SJSA1 (cell line): ENCODE results near the gene VEPH1. TPM values are rescaled to one million over a fixed set of nuclear protein-coding genes. Genes with fewer than 3 reads are reported as not detected.

Source experiments
- DNase-seq, 2 experiments: peaks; one replicate each; pipeline ENCODE4 v3.0.0-alpha.2; 2015 to 2020; ENCODE audit warnings: low spot score in 2 of 2, low read depth in 1 of 2
- H3K27ac ChIP-seq: fragments of 250-450 bp; sonication (Bioruptor Pico); 2 replicates; pipeline ENCODE4 v1.5.1; 2020; ENCODE audit warnings: mild to moderate bottlenecking, moderate library complexity
- H3K27me3 ChIP-seq: fragments of 250-450 bp; sonication (Bioruptor Pico); replicated peaks from 2 replicates; pipeline ENCODE4 v1.5.1; 2020; ENCODE audit warnings: mild to moderate bottlenecking, moderate library complexity
- H3K36me3 ChIP-seq: fragments of 250-450 bp; sonication (Bioruptor Pico); 2 replicates; pipeline ENCODE4 v1.5.1; 2020; ENCODE audit warnings: mild to moderate bottlenecking
- H3K4me1 ChIP-seq: fragments of 250-450 bp; sonication (Bioruptor Pico); replicated peaks from 2 replicates; pipeline ENCODE4 v1.6.1; 2021; ENCODE audit warnings: mild to moderate bottlenecking
- H3K4me3 ChIP-seq: fragments of 250-450 bp; sonication (Bioruptor Pico); 2 replicates; pipeline ENCODE4 v1.5.1; 2020; ENCODE audit warnings: mild to moderate bottlenecking
- H3K9me3 ChIP-seq: fragments of 250-450 bp; sonication (Bioruptor Pico); replicated peaks from 2 replicates; pipeline ENCODE4 v1.5.1; 2020; ENCODE audit warnings: mild to moderate bottlenecking
- total RNA-seq: library from RNA; depleted of rRNA; stranded (reverse); fragments of >200 nt; shearing (Covaris generic); gene quantifications from 2 replicates; pipeline ENCODE4 v1.2.3, GENCODE V29; 2014; rRNA removed

Gene VEPH1
- 1.7 and 14.3 TPM in 2 replicates for total RNA-seq

DNA sequence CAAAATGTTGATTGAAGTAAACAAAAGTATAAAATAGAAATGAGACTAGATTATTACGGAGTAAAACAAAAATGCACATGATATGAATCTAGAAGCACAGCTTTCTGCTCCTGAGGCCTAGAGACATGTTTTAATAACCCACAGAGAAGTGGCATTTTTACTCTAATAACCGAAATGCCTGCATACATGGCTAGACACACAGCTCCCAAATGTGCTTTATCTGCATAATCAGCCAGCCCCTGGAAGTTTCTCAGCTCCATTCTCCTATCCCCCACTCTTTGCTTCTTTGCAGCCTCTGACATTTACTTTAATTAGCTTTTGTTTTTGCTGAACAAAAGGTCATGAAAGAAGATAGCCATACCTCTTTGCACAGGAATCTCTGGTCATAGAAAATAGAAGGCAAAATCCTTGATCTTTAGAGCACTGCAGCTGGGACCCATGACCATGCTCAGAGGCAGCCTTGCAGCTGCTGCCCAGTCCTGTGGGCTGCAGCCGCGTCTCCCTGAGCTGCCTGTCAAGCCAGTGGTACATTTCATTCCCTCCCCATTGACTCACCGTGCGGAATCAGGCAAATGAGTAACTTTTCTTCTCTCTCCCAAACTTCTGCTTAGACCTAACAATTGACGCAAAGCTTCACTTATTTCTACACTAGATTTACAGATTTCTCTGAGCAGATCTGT, at the start of gene VEPH1:
Gene VEPH1, minus strand, starts transcription at position 501 of the 680 bp plus-strand sequence. CDS start 8,067 bp downstream, outside the sequence.
- no peaks in the 10 kb centered on the region; the same call in 1 of the 2 replicates for H3K27me3 ChIP-seq
- H3K9me3 ChIP-seq, result no peaks in the 10 kb centered on the region
- no peak for DNase-seq
- H3K4me1 ChIP-seq, result no peaks in the 10 kb centered on the region
- no peak within 1 kb of the TSS for H3K27ac ChIP-seq
- no peak within 1 kb of the TSS for H3K4me3 ChIP-seq
- no peaks in the 10 kb centered on the region for H3K36me3 ChIP-seq

- H3K36me3 ChIP-seq, result no peaks in the 10 kb centered on the region
- no peak for DNase-seq
- H3K9me3 ChIP-seq, result no peaks in the 10 kb centered on the region
- H3K4me3 ChIP-seq, result no peak overlapping the region
- no peak overlapping the region for H3K27ac ChIP-seq
- H3K4me1 ChIP-seq, result no peaks in the 10 kb centered on the region
- H3K27me3 ChIP-seq, result no peaks in the 10 kb centered on the region
Measured at GRCh38 chr3:157551961-157552360, 48.7 kb upstream of the VEPH1 start.

DNA sequence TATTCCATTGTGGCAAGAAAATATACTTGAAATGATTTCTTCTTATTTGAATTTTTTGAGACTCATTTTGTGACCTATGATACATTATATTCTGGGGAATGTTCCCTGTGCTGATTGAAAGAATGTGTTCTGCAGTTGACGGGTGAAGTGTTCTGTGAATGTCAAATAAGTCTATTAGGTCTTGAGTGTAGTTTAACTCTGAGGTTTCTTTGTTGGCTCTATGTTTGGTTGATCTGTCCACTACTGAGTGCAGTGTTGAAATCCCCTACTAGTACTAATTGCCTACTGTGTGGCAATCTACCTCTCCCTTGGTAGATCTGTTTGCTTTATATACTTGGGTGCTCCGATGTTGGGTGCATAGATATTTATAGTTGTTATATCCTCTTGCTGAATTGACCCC, 46.3 kb upstream of the VEPH1 start:
- H3K4me3 ChIP-seq, result no peak overlapping the region
- H3K27ac ChIP-seq, result no peak overlapping the region
- no peaks in the 10 kb centered on the region for H3K4me1 ChIP-seq
- no peaks in the 10 kb centered on the region for H3K36me3 ChIP-seq
- no peak for DNase-seq
- H3K9me3 ChIP-seq, result no peaks in the 10 kb centered on the region
- no peaks in the 10 kb centered on the region for H3K27me3 ChIP-seq

GRCh38 chr3:157544501-157545130, 41.4 kb upstream of the VEPH1 start:
- DNase-seq, result no peak
- Histone ChIP-seq H3K27me3 (no peaks in the 10 kb centered on the region), H3K36me3 (no peaks in the 10 kb centered on the region), H3K4me3 (no peak overlapping the region), H3K4me1 (no peaks in the 10 kb centered on the region), H3K9me3 (no peaks in the 10 kb centered on the region), H3K27ac (no peak overlapping the region)

DNA sequence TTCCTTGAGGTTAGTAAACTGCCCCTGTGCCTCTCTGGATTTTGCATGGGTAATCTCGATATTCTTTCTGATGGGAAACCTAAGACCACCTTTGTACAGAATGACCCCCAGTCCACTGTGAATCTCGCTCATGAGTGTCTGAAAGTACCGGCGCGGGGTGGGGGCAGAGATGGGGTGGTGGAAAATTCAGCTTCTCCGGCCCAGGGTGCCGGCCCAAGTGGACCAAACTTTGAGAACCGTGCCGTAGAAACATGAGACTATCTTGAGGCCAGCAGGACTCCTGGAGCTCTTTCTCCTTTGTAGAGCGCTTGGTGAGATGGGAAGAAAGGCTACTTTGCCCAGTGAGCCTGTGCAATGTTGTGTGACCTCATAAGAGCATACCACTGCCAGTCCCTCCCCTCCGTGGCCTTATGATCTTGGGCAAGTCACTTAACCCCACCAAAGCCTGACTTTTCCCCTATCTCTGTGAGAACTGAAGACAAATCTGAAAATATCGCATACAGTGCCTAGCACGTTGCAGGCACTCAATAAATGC, 40.4 kb upstream of the VEPH1 start:
- no peak overlapping the region for H3K4me3 ChIP-seq
- DNase-seq, result no peak
- no peaks in the 10 kb centered on the region for H3K9me3 ChIP-seq
- H3K27ac ChIP-seq, result no peak overlapping the region
- H3K27me3 ChIP-seq, result no peaks in the 10 kb centered on the region
- no peaks in the 10 kb centered on the region for H3K36me3 ChIP-seq
- no peaks in the 10 kb centered on the region for H3K4me1 ChIP-seq

DNA sequence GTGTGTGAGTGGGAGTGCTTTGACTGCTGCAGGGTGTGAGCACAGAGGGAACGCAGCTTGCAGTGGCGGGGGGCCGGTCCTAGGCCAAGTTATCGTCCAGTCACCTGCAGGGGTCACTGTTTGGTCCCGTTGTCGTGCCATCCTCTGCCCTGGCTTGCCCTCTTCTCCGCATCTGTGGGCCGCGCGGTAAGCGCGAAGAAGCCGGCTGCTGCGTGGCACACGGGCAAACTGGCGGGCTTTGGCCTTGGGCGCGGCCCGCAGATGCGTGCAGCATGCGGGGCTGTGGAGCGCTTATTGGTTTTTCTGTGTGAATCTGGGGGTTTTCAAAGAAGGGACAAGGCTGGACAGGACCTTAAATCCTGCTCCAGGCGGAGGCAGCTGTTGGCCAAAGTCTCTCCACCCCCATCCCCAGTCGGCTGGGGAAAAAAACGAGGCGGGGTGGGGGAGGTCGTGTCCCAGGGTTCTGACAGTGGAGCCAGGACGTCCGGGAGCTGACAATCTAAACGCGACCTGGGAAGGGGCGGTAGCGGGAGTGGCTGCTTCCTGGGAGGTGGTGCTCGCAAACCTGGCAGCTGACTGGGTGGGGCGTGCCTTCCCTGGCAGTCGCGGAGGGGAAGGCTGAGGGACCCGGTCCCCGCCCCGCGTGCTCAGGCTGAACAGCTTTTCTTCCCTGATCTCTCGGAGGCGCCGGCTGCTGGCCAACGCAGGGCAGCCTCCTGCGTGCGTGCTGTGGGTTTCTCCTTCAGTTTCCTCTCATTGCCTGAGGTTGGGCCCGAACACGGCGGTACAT, 39.7 kb upstream of the VEPH1 start:
- Histone ChIP-seq H3K9me3 (no peaks in the 10 kb centered on the region), H3K4me3 (no peak overlapping the region), H3K4me1 (no peaks in the 10 kb centered on the region), H3K27me3 (no peaks in the 10 kb centered on the region), H3K36me3 (no peaks in the 10 kb centered on the region), H3K27ac (no peak overlapping the region)
- no peak for DNase-seq

GRCh38 chr3:157541506-157542236, 38.5 kb upstream of the VEPH1 start:
- Histone ChIP-seq H3K27ac (no peak overlapping the region), H3K9me3 (no peaks in the 10 kb centered on the region), H3K4me3 (no peak overlapping the region), H3K36me3 (no peaks in the 10 kb centered on the region), H3K4me1 (no peaks in the 10 kb centered on the region), H3K27me3 (no peaks in the 10 kb centered on the region)
- no peak for DNase-seq

DNA sequence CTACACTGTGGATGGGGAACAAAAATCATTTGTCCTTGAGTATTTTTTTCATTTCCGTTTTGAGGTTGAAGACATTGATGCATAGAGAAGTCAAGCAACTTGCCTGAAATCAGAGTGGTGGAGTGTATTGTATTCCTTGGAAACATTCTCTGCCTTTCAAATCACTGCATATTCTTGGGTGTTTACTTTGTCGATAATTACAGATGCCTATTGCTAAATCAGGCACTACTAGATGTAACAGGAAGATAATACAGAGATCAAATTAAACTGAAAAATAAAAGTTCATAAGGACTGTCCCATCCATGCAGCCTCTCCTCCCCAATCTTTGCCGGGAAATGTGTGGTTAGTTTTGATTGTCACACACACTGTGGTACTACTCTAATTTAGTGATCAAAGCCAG, 37.4 kb upstream of the VEPH1 start:
- Histone ChIP-seq H3K4me3 (no peak overlapping the region), H3K4me1 (no peaks in the 10 kb centered on the region), H3K9me3 (no peaks in the 10 kb centered on the region), H3K27ac (no peak overlapping the region), H3K36me3 (no peaks in the 10 kb centered on the region), H3K27me3 (no peaks in the 10 kb centered on the region)
- no peak for DNase-seq

DNA sequence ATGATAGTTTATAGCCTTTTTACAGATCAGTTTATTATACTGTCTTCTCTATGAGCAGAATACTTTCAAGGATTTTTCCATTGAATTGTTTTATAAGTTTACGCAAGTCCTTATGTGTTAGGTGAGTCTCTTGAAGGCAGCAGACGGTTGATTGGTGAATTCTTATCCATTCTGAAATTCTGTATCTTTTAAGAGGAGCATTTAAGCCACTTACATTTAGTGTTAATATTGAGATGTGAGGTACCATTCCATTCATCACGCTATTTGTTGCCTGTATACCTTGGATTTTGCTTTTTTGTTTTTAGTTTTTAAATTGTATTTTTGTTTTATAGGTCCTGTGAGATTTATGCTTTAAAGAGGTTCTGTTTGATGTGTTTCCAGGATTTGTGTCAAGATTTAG, 32.5 kb upstream of the VEPH1 start:
- Histone ChIP-seq H3K36me3 (no peaks in the 10 kb centered on the region), H3K9me3 (no peaks in the 10 kb centered on the region), H3K4me3 (no peak overlapping the region), H3K27me3 (no peaks in the 10 kb centered on the region), H3K4me1 (peaks cover 30% of the 10 kb centered on the region), H3K27ac (no peak overlapping the region)
- no peak for DNase-seq

DNA sequence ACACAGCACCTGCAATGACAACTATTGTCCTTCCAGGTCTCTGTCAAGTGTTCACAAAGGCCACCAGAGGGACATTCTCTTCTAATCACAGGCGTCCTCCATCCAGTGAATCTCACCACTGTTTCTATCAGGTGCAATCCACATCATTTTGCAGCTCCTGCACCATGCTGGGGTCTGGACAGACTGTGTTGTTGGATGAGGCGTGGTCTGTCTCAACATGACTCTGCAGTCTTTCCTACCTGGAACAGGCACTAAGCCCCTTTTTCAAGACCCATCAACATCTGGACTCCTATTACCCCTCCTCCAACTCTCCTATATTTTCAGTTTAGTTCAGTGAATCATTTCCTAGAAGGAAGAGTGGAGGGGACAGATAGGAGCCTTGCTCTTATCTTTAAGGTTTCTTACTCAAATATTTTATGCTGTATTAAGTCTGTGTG, 31.5 kb upstream of the VEPH1 start:
- Histone ChIP-seq H3K36me3 (no peaks in the 10 kb centered on the region; the same call in 1 of the 2 replicates), H3K27me3 (no peaks in the 10 kb centered on the region), H3K4me1 (peaks cover 34% of the 10 kb centered on the region), H3K9me3 (no peaks in the 10 kb centered on the region), H3K4me3 (no peak overlapping the region), H3K27ac (no peak overlapping the region)
- DNase-seq, result no peak

- no peaks in the 10 kb centered on the region for H3K27me3 ChIP-seq
- H3K4me3 ChIP-seq, result peak overlapping the region; percentile 32
- no peaks in the 10 kb centered on the region for H3K9me3 ChIP-seq
- peak overlapping the region; percentile 73 for H3K27ac ChIP-seq
- H3K36me3 ChIP-seq, result no peaks in the 10 kb centered on the region; the same call in 1 of the 2 replicates
- peaks cover 35% of the 10 kb centered on the region for H3K4me1 ChIP-seq
- peak in 1 of 2 experiments; percentile 67 for DNase-seq
Measured at GRCh38 chr3:157533298-157534070, 30.3 kb upstream of the VEPH1 start.

DNA sequence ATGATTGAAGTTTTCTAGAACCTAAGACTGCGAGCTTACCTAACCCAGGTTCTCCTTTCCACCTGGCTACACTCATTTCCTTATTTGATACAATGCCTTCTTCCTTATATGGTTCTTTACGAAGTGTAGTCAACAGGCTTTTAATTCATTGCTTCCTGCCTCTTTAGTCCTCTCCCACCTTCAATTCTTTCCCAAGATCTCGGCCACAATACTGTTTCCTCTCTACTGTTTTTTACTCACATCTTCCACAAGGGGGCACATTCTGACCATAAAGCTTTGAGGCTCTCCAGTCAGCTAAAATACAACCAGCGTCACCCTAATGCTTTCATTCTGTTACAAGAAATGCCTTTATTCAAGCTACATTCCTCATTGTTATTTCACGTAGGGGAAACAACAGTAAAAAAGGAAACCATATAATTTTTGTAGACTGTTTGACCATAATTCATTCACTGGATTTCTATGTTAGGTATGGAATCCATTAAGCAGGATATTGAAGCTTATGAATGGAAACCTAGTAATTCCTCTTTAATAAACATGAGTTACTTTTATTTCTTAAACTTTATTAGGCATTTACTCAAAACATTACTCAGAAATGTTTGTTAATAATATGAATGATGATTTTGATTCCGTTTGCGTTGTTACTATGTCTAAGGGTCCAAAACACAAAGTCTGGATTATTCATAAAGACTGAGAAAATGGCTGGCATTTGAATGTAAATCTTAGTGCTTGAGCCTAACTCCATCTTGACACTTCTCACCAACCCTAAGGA, 29.5 kb upstream of the VEPH1 start:
- Histone ChIP-seq H3K9me3 (no peaks in the 10 kb centered on the region), H3K27ac (peak overlapping the region; percentile 73), H3K27me3 (no peaks in the 10 kb centered on the region), H3K4me3 (peak overlapping the region; percentile 32), H3K36me3 (no peaks in the 10 kb centered on the region; the same call in 1 of the 2 replicates), H3K4me1 (peaks cover 42% of the 10 kb centered on the region)
- DNase-seq, result peak; percentile 47 to 64
